ENCODE measurements around the gene SH3YL1.

- TF ChIP-seq CTCF (IDR thresholded peaks at IDR 0.05) (no peak), POLR2A (IDR thresholded peaks at IDR 0.05) (no peak), POLR2AphosphoS5 (IDR thresholded peaks at IDR 0.05) (no peak), EP300 (IDR thresholded peaks at IDR 0.05) (no peak)
Observed at GRCh38 chr2:278927-279320, 15.1 kb upstream of the SH3YL1 start.

All from gastroesophageal sphincter (tissue), 3 donors.